ENCODE measurements around the gene APEX2. TPM values are rescaled to one million over a fixed set of nuclear protein-coding genes. Genes with fewer than 3 reads are reported as not detected.

Gene APEX2
- total and polyA plus RNA-seq, 2 of the 4 experiments (the other 2 are of a cell fraction), result 3.4 to 16.5 TPM

Other genes with a start within 250 kb of the APEX2 start
- not detected in 2 replicates for gene ITIH6, start 202.1 kb upstream of the APEX2 start, total RNA-seq (2012; rRNA removed)
- not detected in 2 replicates for gene ITIH6, start 202.1 kb upstream of the APEX2 start, polyA plus RNA-seq (2012; rRNA removed)
- 279 and 341 TPM in 2 replicates for gene MAGED2, start 192.6 kb upstream of the APEX2 start, total RNA-seq (2012; rRNA removed)
- 268 and 301 TPM in 2 replicates for gene MAGED2, start 192.6 kb upstream of the APEX2 start, polyA plus RNA-seq (2012; rRNA removed)
- gene TRO, start 79.5 kb upstream of the APEX2 start, total RNA-seq (2012; rRNA removed), result 25.8 and 35.1 TPM in 2 replicates
- gene TRO, start 79.5 kb upstream of the APEX2 start, polyA plus RNA-seq (2012; rRNA removed), result 46.3 and 54.2 TPM in 2 replicates
- under 0.01 TPM in 1 of 2 replicates, not detected in the other for gene PFKFB1, start 6.2 kb upstream of the APEX2 start, total RNA-seq (2012; rRNA removed)
- 0.10 and 0.15 TPM in 2 replicates for gene PFKFB1, start 6.2 kb upstream of the APEX2 start, polyA plus RNA-seq (2012; rRNA removed)
- not detected in 2 replicates for gene ALAS2, start 30.6 kb downstream of the APEX2 start, total RNA-seq (2012; rRNA removed)
- gene ALAS2, start 30.6 kb downstream of the APEX2 start, polyA plus RNA-seq (2012; rRNA removed), result not detected in 2 replicates
- gene PAGE2B, start 74.7 kb downstream of the APEX2 start, total RNA-seq (2012; rRNA removed), result not detected in 2 replicates
- gene PAGE2B, start 74.7 kb downstream of the APEX2 start, polyA plus RNA-seq (2012; rRNA removed), result not detected in 2 replicates
- gene PAGE2, start 88.7 kb downstream of the APEX2 start, total RNA-seq (2012; rRNA removed), result not detected in 2 replicates
- not detected in 2 replicates for gene PAGE2, start 88.7 kb downstream of the APEX2 start, polyA plus RNA-seq (2012; rRNA removed)
- not detected in 2 replicates for gene PAGE5, start 220.0 kb downstream of the APEX2 start, total RNA-seq (2012; rRNA removed)
- gene PAGE5, start 220.0 kb downstream of the APEX2 start, polyA plus RNA-seq (2012; rRNA removed), result not detected in 2 replicates